Measurements from ENCODE around the gene WNT2.

GRCh38 chr7:117347962-117348672 is 25.3 kb upstream of the WNT2 start:
- TF ChIP-seq POLR2AphosphoS5 (IDR thresholded peaks at IDR 0.05): no peak
- TF ChIP-seq POLR2A (IDR thresholded peaks at IDR 0.05): no peak
- TF ChIP-seq CTCF (IDR thresholded peaks at IDR 0.05): no peak

Measured in transverse colon (tissue), 4 donors.